GM19043 (cell line): ENCODE data around the gene DROSHA.

Experiments used
- ATAC-seq: cut with Tn5 transposase; IDR thresholded peaks from one replicate; pipeline ENCODE4 v1.9.1; 2021; ENCODE audit warnings: low read depth; ENCODE audit not compliant: unreplicated experiment

DROSHA gene

GRCh38 chr5:31470608-31471007, 61.3 kb downstream of the DROSHA start:
- no peak for ATAC-seq

GRCh38 chr5:31469886-31470285, 62.0 kb downstream of the DROSHA start:
- ATAC-seq = no peak

DNA sequence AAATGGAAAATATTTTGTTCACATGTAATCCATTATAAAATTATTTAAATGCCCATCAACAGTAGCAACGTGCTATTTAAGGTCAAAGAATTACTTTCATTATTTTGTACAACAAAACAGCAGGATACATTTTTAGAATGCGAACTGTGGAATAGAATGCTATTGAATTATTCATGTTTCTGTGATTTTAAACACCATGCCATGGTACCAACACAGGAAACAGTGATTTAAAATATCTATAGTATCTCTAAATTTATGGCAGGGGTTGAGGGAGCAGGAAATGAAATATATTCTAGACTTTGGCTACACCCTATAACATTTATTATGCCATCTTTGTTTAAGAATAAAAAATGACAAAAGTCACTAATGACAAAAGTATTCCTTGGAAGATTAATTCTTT, 62.4 kb downstream of the DROSHA start:
- no peak for ATAC-seq

GRCh38 chr5:31465291-31465690, 66.6 kb downstream of the DROSHA start:
- ATAC-seq = no peak

DNA sequence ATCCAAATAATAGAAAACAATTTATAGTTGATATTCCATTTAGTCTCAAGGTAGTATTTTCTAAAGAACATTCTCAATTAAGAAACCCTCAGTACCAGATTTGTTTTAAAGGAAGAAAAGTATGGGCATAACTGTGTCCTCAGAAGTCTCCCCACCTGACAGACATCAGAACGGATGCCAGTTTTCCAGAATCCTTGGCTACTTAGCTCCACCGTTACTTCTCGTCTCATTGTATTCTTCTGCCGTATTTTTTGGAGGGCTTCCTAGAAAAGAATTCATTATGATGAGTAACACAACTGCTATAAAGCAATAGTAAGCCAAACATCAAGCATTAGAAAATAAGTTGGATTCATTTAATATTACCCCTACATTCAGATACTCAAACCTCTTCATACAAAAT, 67.8 kb downstream of the DROSHA start:
- ATAC-seq = no peak

GRCh38 chr5:31463351-31463750, 68.5 kb downstream of the DROSHA start:
- no peak for ATAC-seq

GRCh38 chr5:31459594-31459993, 72.3 kb downstream of the DROSHA start:
- no peak for ATAC-seq

- no peak for ATAC-seq
Measured at GRCh38 chr5:31455172-31455571, 76.7 kb downstream of the DROSHA start.

- no peak for ATAC-seq
Measured at GRCh38 chr5:31453522-31453921, 78.4 kb downstream of the DROSHA start.

- ATAC-seq = no peak
Measured at GRCh38 chr5:31452314-31452713, 79.6 kb downstream of the DROSHA start.

- no peak for ATAC-seq
Measured at GRCh38 chr5:31449962-31450361, 81.9 kb downstream of the DROSHA start.

GRCh38 chr5:31449174-31449573, 82.7 kb downstream of the DROSHA start:
- no peak for ATAC-seq

GRCh38 chr5:31445041-31445600, 86.8 kb downstream of the DROSHA start:
- no peak for ATAC-seq

DNA sequence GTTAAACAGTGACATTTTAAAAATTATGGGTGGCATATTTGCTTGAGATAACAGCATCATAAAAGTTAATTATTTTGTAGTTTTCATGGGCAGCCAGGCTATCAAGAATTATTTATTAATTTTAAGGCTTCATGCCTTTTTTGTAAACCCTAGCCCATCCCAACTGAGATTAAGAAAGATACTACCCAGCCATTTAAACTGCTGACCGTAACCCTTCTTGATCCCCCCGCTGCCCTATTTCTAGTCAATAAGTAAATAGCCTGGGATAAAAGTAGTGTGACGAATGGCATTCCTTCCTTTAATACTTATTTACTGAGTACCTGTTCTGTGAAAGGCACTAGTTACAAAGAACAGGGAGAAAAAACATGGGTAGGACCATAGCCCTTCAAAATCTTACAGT, 88.3 kb downstream of the DROSHA start:
- ATAC-seq = no peak

GRCh38 chr5:31442058-31442745, 89.7 kb downstream of the DROSHA start:
- ATAC-seq = no peak

DNA sequence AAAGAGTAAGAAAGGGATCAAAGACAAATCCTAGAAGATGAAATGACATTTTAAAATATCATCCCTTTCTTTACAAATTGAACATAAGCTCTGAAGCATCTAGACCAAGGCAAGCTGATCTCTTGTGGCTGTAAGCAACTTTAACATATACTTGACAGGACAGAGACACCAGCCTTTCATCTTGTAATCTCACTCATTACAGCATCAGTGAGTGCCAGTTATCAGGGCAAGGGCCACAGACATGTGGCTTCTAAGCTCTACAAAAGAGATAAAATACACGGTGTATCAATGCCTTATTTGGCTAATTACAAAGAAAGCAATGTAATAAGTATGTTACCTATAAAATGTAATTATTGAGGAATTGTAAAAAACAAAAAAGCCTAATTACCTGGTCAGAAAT, 95.0 kb downstream of the DROSHA start:
- ATAC-seq = no peak

- no peak for ATAC-seq
Measured at GRCh38 chr5:31435730-31436129, 96.2 kb downstream of the DROSHA start.

GRCh38 chr5:31434898-31435297, 97.0 kb downstream of the DROSHA start:
- no peak for ATAC-seq

DNA sequence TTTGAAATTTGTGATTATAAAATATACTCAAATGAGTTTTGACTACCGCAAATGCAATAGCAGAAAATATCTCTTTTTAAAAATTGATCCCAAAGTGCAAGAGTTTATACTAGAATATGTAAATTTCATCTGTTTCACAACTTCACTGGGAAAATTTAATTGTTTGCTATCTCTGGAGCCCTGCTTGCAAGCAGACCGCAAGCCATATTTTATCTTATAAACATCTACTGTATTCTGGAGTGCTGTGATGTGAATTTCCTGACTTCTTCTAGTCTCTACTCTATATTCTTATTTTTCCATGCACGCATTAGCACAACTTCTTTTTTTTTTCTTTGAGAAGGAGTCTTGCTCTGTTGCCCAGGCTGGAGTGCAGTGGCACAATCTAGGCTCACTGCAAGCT, 98.7 kb downstream of the DROSHA start:
- ATAC-seq = no peak

DNA sequence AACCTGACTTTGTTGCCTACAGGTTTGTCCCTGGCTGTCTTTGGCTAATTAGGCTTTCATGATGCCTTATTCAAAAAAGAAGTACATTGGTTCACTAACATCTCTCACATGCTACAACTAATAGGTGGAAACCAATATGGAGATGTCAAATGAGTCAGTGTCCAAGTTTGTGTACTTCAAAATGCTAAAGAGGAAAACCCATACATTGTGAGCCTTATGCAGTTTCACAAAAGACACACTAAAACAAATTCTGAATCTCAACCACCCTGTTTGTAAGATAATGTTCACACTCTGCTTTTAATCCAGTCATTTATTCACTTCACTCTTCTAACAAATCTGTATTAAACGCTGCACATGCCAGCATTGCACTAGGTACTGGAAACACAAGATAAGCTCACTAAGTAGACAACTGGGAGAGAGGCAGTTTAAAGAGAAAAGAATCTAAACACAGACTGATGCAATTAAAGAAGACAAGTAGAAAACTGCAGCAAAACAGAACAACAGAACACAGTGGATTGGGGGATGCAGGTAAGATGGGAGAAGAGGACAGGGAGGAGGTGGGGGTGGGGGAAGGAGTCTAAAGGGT, 104.1 kb downstream of the DROSHA start:
- no peak for ATAC-seq

DNA sequence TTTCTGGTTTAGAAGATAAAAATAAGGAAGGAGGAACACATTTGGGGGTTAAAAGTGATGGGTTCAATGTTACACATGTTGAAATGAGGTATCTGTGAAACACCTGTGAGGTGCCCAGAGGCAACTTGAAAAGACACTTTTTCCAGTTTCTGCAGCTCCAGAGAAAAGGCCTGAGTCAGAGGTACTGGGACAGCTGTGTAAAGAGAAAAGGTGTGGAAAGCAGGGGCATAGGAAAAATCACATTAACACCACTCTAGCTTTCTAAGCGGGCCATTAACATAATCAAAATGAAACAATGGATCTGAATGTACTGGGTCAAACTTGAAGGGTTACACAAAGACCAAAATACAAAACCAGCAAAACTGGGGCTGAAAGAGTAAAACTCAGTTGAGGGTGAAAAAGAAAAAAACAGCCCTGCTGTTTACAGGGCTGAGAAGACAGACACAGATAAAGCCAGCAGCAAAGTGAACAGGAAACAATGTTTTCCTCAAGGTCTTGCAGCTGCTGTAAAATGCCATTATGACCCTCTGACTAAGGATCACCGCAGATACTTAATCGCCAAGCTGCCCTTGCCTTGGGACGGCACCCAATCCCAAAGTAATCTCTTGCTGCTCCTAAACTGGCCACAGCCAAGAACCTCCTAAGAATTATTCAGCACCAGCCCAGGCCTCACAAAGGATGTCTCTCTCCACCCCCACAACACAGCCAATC, 104.7 kb downstream of the DROSHA start:
- ATAC-seq = no peak
